Left lung (tissue), 10 donors: Measurements from ENCODE around the gene TMED10. TPM values are rescaled to one million over a fixed set of nuclear protein-coding genes. Genes with fewer than 3 reads are reported as not detected.
"Not testable (repeated sequence)": the region's sequence is repeated elsewhere in the genome, so short reads cannot be mapped to it uniquely, and the experiment has no call there.

Experiments
- ATAC-seq: fragments of 200-7000 bp; cut with Tn5 transposase; one replicate; pipeline ENCODE4 v1.9.1; 2020; ENCODE audit warnings: moderate library complexity
- DNase-seq, 4 donors: peaks; one replicate each; pipeline ENCODE4 v3.0.0-alpha.2; 2013 to 2020
- H3K27ac ChIP-seq, 2 donors: fragments of 200-600 bp; sonication (generic) in 1 of 2; one replicate each; pipeline versions ENCODE4 v1.5.0 to v1.8.0; 2020 to 2021
- H3K27me3 ChIP-seq, 2 donors: fragments of 200-600 bp; sonication (generic) in 1 of 2; one replicate each; pipeline versions ENCODE4 v1.5.0 to v1.8.0; 2020 to 2021
- H3K36me3 ChIP-seq, 2 donors: fragments of 200-600 bp; sonication (generic) in 1 of 2; one replicate each; pipeline versions ENCODE4 v1.5.0 to v1.8.0; 2020 to 2021
- H3K4me1 ChIP-seq, 2 donors: fragments of 200-600 bp; one replicate each; pipeline ENCODE4 v1.8.0; 2021
- H3K4me3 ChIP-seq, 2 donors: fragments of 200-600 bp; sonication (generic) in 1 of 2; one replicate each; pipeline versions ENCODE4 v1.5.0 to v1.8.0; 2020 to 2021; ENCODE audit warnings: mild to moderate bottlenecking in 1 of 2
- H3K9me3 ChIP-seq, 2 donors: fragments of 200-600 bp; sonication (generic) in 1 of 2; one replicate each; pipeline versions ENCODE4 v1.5.0 to v1.8.0; 2020 to 2021
- CTCF ChIP-seq, 2 donors: fragments of 200-600 bp; sonication (generic) in 1 of 2; IDR thresholded peaks; one replicate each; pipeline versions ENCODE4 v1.5.0 to v1.8.0; 2021; ENCODE audit warnings: antibody characterized with exemption in 2 of 2
- intact Hi-C, 2 donors: fragments of 100-400 bp; cut with DNase I; formaldehyde crosslinking; loops; one replicate each; pipeline versions ENCODE4 v1.11.2 to v1.14.2; 2022
- polyA plus RNA-seq, 6 donors: library from polyadenylated mRNA; unstranded; fragments of 120-200 nt; gene quantifications; one replicate each; pipeline ENCODE4 v1.2.1, GENCODE V29; 2013; ENCODE audit not compliant: insufficient read length in 6 of 6
- total RNA-seq, 2 donors: library from RNA; stranded (reverse); fragmentation: NEBNext Ultra II Directional; extraction: Animal tissue kit (Norgen Biotek cat#: 25700); gene quantifications; one replicate each; pipeline ENCODE4 v1.2.1, GENCODE V29; 2021
- donor health status: DM: no; HTN: yes; CAD: no.
- donor health status: DM: no; HTN: no; CAD: no.

Gene TMED10
- total and polyA plus RNA-seq, 8 donors: 171 to 391 (median 197) TPM

DNA sequence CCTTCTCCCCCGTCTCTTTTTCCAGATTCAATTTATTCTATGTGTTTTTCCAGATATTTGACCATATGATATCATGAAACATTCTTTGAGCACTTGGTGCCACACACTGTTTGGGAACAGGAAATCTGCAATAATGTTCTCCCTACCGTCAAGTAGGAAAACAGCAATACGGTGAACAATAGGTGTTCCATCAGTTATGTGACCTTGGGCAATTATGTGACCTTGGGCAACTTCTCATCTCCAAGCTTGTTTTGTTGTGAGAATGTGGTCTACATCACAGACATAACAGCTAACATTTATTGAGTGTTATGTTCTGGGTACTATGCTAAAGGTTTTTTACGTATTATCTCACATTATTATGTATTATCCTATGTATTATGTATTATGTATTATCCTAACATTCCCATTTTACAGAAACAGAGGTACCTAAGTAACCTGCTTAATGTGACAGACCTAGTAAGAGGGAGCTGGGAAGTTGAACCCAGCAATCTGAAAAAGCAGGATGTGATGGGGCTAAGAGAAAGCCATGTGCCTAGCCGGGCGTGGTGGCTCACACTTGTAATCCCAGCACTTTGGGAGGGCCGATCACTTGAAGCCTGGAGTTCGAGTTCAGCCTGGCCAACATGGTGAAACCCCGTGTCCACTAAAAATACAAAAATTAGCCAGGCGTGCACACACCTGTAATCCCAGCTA lies 48.4 kb downstream of the TMED10 start:
- DNase-seq (no peak), ATAC-seq (no peak)
- TF ChIP-seq CTCF (IDR thresholded peaks at IDR 0.05): no peak
- H3K4me1 ChIP-seq: peaks cover 29 to 56% of the 10 kb centered on the region in 2 donors
- H3K4me3 ChIP-seq: peak overlapping the region in 1 of 2 donors; percentile 83
- peaks cover 0 to 20% of the 10 kb centered on the region in 2 donors for H3K36me3 ChIP-seq
- H3K27ac ChIP-seq: peak overlapping the region; percentile 94 to 99
- intact Hi-C loops: no loop called here
- H3K27me3 ChIP-seq: no peaks in the 10 kb centered on the region
- no peaks in the 10 kb centered on the region for H3K9me3 ChIP-seq

- H3K9me3 ChIP-seq, DNase-seq, intact Hi-C loops, H3K27me3 ChIP-seq: not testable (repeated sequence)
- peak; percentile 36 for ATAC-seq
- H3K4me1 ChIP-seq: peaks cover 27 to 50% of the 10 kb centered on the region in 2 donors
- peaks cover 0 to 20% of the 10 kb centered on the region in 2 donors for H3K36me3 ChIP-seq
- H3K27ac ChIP-seq: peak overlapping the region; percentile 94 to 99
- H3K4me3 ChIP-seq: peak overlapping the region; percentile 64 to 83
Observed at GRCh38 chr14:75127474-75127820, 49.0 kb downstream of the TMED10 start.

DNA sequence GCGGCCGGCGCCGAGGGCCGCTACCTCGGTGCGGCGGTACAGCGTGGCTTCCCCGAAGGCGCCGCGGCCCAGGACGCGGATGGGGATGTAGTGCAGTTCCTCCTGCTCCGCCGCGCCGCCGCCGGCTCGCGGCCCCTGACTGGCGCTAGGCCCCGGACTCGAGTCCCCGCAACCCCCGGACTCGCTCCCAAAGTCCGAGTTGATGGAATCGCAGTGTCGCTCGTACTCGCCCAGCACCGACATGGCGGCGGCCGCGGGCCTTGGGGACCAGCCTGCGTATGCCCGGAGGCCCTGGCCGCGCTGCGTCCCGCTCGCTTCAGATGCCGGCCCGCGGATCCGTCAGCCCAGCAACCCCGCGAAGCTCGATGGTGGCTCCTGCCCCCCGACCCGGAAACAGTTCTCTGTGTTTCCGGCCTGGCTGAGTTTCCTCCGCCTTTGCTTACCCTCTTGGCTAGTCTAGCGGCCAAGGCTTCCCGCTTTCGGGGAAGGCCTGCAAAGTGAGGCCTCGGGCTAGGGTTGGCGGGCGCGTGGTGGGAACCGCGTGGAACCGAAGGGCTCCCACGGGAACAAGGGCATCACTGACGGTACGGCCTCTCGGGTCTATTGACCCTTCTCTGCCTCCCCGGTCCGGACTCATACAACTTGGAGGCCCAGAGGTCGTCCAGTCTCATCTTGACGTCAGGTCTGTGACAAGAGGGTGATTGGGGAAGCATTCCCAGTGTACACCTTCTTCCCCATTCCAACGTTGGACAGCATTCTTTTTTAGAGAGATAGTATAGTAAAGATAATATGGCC lies 49.5 kb downstream of the TMED10 start, which contains the start of gene NEK9:
NEK9 (minus strand) TSS at position 370 of the 795 bp plus-strand sequence; CDS start at position 243, 127 bp downstream.
- H3K4me1 ChIP-seq: peaks cover 27 to 47% of the 10 kb centered on the region in 2 donors
- H3K27ac ChIP-seq: peak within 1 kb of the TSS; percentile 94 to 99
- peak within 1 kb of the TSS; percentile 64 to 83 for H3K4me3 ChIP-seq
- no peaks in the 10 kb centered on the region for H3K9me3 ChIP-seq
- intact Hi-C loops: no loop called here
- H3K27me3 ChIP-seq: no peaks in the 10 kb centered on the region
- peak; percentile 96 for ATAC-seq
- peaks cover 0 to 18% of the 10 kb centered on the region in 2 donors for H3K36me3 ChIP-seq
- TF ChIP-seq CTCF (IDR thresholded peaks at IDR 0.05): no peak
- peak; percentile 91 to 96 (median 92) for DNase-seq

- Histone ChIP-seq H3K27ac (peak overlapping the region; percentile 94 to 99), H3K4me3 (peak overlapping the region; percentile 64 to 83), H3K27me3 (no peaks in the 10 kb centered on the region), H3K36me3 (peaks cover 0 to 18% of the 10 kb centered on the region in 2 donors), H3K9me3 (no peaks in the 10 kb centered on the region), H3K4me1 (peaks cover 27 to 54% of the 10 kb centered on the region in 2 donors)
- ATAC-seq (no peak), DNase-seq (no peak)
- intact Hi-C loops: no loop called here
- no peak for TF ChIP-seq CTCF (IDR thresholded peaks at IDR 0.05)
Observed at GRCh38 chr14:75126121-75126544, 50.3 kb downstream of the TMED10 start.

- no peak for TF ChIP-seq CTCF (IDR thresholded peaks at IDR 0.05)
- peaks cover 27 to 60% of the 10 kb centered on the region in 2 donors for H3K4me1 ChIP-seq
- ATAC-seq (no peak), DNase-seq (no peak)
- intact Hi-C loops: no loop called here
- peak overlapping the region in 1 of 2 donors; percentile 83 for H3K4me3 ChIP-seq
- H3K9me3 ChIP-seq: no peaks in the 10 kb centered on the region
- H3K36me3 ChIP-seq: peaks cover 0 to 14% of the 10 kb centered on the region in 2 donors
- peak overlapping the region; percentile 94 to 99 for H3K27ac ChIP-seq
- no peaks in the 10 kb centered on the region for H3K27me3 ChIP-seq
Observed at GRCh38 chr14:75125617-75126016, 50.8 kb downstream of the TMED10 start.
